AG08395 (cell line): ENCODE measurements around the gene DTNA.
"Not testable (repeated sequence)": the region's sequence is repeated elsewhere in the genome, so short reads cannot be mapped to it uniquely, and the experiment has no call there.

ENCODE experiments used
- DNase-seq: peaks from one replicate; pipeline ENCODE4 v3.0.0; 2012; ENCODE audit warnings: mixed read lengths, low spot score

The DTNA gene

DNA sequence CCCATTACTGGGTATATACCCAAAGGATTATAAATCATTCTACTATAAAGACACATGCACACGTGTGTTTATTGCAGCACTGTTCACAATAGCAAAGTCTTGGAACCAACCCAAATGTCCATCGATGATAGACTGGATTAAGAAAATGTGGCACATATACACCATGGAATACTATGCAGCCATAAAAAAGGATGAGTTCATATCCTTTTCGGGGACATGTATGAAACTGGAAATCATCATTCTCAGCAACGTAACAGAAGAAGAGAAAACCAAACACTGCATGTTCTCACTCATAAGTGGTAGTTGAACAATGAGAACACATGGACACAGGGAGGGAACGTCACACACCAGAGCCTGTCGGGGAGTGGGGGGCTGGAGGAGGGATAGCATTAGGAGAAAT lies 15.6 kb downstream of the DTNA start:
- DNase-seq = not testable (repeated sequence)

GRCh38 chr18:34726286-34727004 lies 16.3 kb downstream of the DTNA start:
- DNase-seq = no peak

DNA sequence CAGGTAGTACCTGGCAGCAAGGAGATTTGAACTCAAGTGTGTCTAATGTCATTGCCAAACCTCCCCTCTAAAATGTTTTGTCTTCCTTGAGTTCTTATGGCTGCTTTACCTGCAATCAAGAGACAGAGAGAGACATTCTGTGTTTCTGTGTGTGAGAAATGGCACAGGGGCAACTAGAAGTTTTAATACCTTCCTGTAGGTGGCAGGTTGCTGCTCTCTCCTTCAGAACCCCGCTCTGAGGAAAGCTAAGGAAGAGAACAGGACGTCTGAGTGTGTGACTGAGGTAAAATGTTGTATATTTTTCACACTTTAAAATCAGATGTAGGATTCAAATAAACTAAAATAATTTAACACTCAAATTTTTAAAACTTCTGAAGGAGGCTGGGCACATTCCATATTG lies 19.2 kb downstream of the DTNA start:
- peak; percentile 30 for DNase-seq

DNA sequence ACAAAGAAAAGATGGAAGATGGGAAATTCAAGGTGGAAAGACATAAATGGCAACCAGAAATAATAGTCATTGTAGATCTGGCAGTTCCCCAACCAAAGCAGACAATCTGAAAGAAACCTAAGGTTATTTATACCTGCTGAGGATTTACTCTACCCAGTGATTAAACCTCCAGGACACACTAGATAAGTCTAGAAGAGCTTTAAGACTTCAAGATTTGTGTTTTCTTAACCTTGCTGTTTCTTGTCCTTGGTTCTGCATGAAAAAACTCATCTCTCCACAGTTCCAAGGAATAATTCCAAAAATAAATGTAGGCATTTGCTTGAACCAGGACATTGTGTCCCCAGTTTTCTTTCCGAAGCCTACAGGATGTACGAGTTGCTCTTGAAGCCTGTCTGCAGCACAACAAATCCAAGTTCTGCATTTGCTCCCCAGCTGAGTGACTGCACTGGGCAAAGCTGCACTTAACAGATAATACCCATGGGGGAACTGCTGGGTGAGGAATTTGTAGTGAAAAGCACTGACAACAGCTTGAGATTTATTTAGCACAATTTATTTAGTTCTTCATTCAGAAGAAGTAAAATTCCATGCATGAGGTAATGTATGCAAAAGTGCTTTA lies 19.8 kb downstream of the DTNA start:
- no peak for DNase-seq

GRCh38 chr18:34730774-34731173 lies 20.7 kb downstream of the DTNA start:
- no peak for DNase-seq

DNA sequence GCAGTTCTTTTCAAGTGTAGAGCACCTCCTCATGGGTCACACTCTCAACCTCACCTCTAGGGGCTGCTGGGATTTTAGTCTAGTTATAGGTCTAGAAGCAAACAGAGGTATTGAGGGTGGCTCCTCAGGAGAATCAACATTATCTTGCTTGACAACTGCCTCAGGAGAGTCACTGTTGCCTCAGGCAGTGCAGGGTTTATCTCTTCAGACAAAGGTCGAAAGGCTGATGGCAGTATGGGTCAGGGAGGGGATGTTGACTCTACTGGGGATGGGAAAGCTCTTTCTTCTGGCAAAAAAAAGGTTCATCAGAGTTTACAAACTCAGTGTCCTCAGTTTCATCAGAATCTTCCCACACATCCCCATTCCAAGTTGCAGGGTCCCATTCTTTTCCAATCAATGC lies 24.0 kb downstream of the DTNA start:
- no peak for DNase-seq

DNA sequence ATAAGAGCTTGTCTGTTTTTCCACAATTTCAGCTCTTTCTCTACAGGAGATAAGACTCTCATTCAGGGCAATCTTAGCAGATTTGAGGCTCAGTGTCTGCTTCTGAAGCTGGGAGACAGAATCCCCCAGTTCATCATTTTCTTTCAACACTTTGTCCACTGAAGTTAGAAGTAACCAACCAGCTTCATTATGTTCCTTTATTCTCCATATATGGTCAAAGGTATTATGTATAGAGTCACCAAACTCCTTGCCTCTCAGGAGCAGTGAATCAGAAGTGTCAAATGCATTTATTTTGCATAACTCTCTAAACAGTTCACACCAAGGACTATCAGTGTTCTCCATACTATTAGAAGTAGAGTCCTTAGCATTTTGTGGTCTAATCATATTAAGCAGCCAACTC lies 24.4 kb downstream of the DTNA start:
- DNase-seq = not testable (repeated sequence)

DNA sequence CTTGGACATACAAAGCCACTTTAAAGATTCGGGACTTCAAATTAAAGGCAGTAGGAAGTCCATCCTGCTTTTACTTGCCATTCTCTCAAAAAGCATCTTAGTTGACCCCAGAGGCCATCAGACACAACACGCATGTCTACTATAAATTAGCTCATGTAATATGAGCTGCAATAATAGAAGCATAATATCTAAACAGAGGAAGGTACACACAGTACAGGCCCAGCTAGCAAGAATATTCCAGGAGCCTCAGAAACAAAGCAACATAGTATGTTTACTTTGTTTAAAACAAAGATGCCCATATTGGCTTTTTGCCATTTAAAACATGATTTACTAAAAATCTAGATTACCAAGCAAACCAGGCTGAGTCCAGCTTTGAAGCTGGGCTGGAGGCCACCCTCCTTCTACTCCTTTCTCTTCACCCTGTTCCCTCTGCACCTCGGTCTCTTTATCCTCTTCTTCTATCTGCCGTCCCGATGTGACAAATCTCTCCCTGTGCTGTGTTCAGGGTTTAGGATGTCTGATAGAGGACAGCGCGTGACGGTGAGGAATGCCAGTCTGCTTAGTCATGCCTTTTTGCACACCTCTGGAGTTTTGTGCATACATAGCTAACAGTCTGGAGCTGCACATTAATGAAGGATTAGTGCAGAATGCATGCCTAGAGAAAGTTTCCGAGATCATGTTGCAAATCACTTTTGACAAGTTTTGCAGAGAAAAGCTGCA lies 28.2 kb downstream of the DTNA start:
- DNase-seq = no peak

GRCh38 chr18:34740101-34740500 lies 30.0 kb downstream of the DTNA start:
- DNase-seq = no peak

DNA sequence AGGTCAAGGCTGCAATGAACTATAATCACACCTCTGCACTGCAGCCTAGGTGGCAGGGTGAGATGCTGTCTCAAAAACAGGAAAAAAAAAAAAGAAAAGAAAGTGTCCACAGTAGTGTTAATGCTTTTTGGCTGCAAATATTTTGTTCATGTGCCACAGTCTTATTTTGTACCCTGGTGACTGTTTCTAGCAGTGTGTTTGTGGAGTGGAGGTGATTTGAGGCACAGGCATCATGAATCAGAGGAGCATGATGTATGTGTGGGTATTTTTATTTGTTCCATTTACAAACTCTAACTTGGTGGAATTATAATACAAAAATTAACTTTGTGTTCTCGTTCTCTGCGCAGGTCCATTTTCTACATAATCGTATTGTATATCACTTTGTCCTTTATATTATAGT lies 30.6 kb downstream of the DTNA start:
- DNase-seq = no peak

DNA sequence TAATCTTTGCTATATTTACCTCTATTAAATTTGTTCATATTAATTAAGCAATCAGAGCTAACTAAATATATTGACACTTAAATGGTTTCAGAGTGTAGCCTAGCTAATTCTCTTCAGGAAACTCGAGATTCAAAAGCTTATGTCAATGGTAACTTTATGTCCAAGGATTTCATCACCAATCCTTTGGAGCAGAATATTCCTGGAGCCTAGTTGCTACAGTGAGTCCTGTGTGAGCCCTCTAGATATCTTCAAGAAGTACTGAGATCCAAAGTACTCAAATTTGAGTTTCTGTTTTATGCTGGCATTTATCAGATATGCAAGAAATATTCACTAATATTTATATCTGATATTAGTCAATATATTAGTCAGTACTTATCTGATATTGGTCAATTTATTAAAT lies 31.3 kb downstream of the DTNA start:
- no peak for DNase-seq

- no peak for DNase-seq
Measured at GRCh38 chr18:34742891-34743341, 32.8 kb downstream of the DTNA start.

GRCh38 chr18:34744569-34744968 lies 34.5 kb downstream of the DTNA start:
- DNase-seq = peak; percentile 13

DNA sequence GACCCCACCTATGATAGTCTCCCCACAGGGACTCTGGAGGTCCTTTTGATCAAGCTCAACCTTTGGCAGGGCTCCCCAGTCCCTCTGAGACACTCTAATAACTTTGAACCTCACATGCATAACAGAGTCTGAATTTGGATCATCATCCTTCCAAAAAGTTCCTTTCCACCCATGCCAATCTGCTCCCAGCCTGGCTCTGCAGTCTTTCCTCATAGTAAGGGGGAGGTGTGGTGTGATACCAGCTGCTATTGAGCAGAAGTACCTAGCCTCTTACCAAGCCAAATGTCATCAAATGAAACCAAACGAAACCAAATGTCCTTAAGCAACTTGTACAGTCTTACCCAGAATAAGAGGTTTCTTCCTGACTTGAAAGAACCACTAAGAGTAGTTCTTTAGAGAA lies 36.5 kb downstream of the DTNA start:
- DNase-seq = no peak

GRCh38 chr18:34749721-34750120 lies 39.6 kb downstream of the DTNA start:
- no peak for DNase-seq

DNA sequence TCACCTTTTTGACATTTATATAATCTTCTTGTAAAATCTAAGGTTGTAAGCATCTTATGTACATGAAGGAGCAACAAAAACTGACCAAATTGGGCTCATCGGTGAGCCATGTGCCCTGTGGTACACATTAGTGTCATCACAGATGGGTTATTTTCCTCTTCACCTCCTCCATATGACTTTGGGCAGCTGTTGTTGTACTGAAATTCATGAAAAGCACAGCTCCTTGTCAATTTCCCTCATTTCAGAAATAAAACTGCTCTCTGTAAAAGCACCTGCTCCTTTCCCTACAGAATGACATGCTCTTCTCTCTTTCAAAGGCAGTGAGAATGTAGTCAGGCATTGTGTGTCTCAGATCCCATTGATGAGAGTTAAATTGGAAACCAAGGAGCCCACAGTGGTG lies 42.0 kb downstream of the DTNA start:
- DNase-seq = no peak

- DNase-seq = no peak
Measured at GRCh38 chr18:34754300-34754699, 44.2 kb downstream of the DTNA start.

GRCh38 chr18:34757666-34758065 lies 47.6 kb downstream of the DTNA start:
- DNase-seq = no peak

DNA sequence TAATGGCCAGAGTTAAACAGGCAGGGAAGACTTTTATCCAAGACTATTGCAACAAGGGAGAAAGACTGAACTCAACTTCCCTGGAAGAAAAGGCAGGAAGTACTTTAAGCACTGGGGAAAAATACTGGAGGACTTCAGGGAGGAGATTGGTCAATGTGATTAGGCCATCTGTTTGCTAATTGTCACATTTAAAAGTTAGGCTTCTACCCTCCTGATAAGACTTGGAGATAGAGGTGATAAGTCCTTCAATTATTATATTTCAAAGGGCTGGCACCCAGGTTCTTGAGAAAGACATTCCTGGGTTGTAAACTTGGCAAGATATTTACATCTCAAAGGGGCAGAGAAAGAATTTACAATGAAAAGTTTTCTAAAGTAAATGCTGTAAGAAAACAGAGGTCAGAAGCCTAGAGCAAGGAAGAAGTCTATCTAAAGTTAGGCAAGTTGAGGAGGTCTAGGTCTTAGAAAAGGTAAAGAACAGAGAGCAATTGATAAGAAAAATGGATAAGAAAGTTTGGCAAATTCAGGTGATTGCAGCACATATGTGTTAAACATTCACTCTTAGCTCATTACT lies 48.4 kb downstream of the DTNA start:
- DNase-seq = no peak

GRCh38 chr18:34760444-34760843 lies 50.3 kb downstream of the DTNA start:
- DNase-seq = no peak

GRCh38 chr18:34764451-34764850 lies 54.4 kb downstream of the DTNA start:
- no peak for DNase-seq

GRCh38 chr18:34767601-34768027 lies 57.5 kb downstream of the DTNA start:
- DNase-seq = peak; percentile 55

- no peak for DNase-seq
Measured at GRCh38 chr18:34771958-34772357, 61.9 kb downstream of the DTNA start.
